WTC11 (cell line): ENCODE measurements around the gene WNK1. TPM values are rescaled to one million over a fixed set of nuclear protein-coding genes. Genes with fewer than 3 reads are reported as not detected.

Experiments
- total RNA-seq: library from RNA; stranded (reverse); gene quantifications from 3 replicates; pipeline ENCODE4 v1.2.3, GENCODE V29; 2021

The WNK1 gene
- total RNA-seq, 1 experiment from 2014 or later = 118 TPM

Other genes starting within 250 kb of the WNK1 start
- 0.41 to 0.73 TPM (median 0.42 TPM) in 3 replicates for gene NINJ2, start 89.1 kb upstream of the WNK1 start, total RNA-seq
- gene RAD52, start 197.1 kb downstream of the WNK1 start, total RNA-seq = 17.1 to 20.7 TPM (median 19.2 TPM) in 3 replicates
- gene ERC1, start 238.6 kb downstream of the WNK1 start, total RNA-seq = 42.2 to 51.8 TPM (median 47.5 TPM) in 3 replicates